C4-2B (cell line): ENCODE measurements around the gene WDR47.

ENCODE experiments used
- CTCF ChIP-seq: fragments of 450-650 bp; conservative IDR thresholded peaks from 2 replicates; pipeline ENCODE4 v1.5.1; 2017; ENCODE audit warnings: mild to moderate bottlenecking
- ZFX ChIP-seq: fragments of 450-650 bp; IDR thresholded peaks from 2 replicates; pipeline ENCODE4 v1.6.1; 2017

GRCh38 chr1:109078317-109078716, 36.4 kb upstream of the WDR47 start:
- TF ChIP-seq CTCF (no peak), ZFX (no peak)
